ENCODE data around the gene PA2G4. TPM values are rescaled to one million over a fixed set of nuclear protein-coding genes. Genes with fewer than 3 reads are reported as not detected.

Gene PA2G4
- 136 and 194 TPM in 2 replicates for total RNA-seq

GRCh38 chr12:56104109-56104814 lies at the start of gene PA2G4:
Gene PA2G4 (plus strand): TSS chr12:56104559. CDS start chr12:56104738, 179 bp downstream.

GRCh38 chr12:56079723-56080555 lies 24.4 kb upstream of the PA2G4 start, which contains the start of gene ERBB3:
Gene ERBB3 (plus strand): TSS chr12:56080165. CDS start chr12:56080301, 136 bp downstream.

GRCh38 chr12:56116267-56117081 lies 12.1 kb downstream of the PA2G4 start, which contains the start of gene RPL41:
Gene RPL41 (plus strand): TSS chr12:56116633.

GRCh38 chr12:56117778-56118687 lies 13.7 kb downstream of the PA2G4 start, which contains the start of gene ZC3H10:
Gene ZC3H10 (plus strand): TSS chr12:56118266. CDS start chr12:56120563, 2,297 bp downstream.

GRCh38 chr12:56127888-56128669 lies 23.7 kb downstream of the PA2G4 start, which contains the start of gene ESYT1:
Gene ESYT1 (plus strand): TSS chr12:56128267. CDS start chr12:56128320, 53 bp downstream.

GRCh38 chr12:56152132-56152755 lies 47.9 kb downstream of the PA2G4 start, which contains the start of gene MYL6B:
Gene MYL6B (plus strand): TSS chr12:56152587. CDS start chr12:56153919, 1,332 bp downstream.

GRCh38 chr12:56158029-56158925 lies 53.9 kb downstream of the PA2G4 start, which contains the start of gene MYL6:
Gene MYL6 (plus strand): TSS chr12:56158359. CDS start chr12:56158402, 43 bp downstream.

Other genes with a start within 250 kb of the PA2G4 start
- gene PYM1, start 176.7 kb upstream of the PA2G4 start, total RNA-seq: 27.9 and 33.9 TPM in 2 replicates
- gene DGKA, start 173.4 kb upstream of the PA2G4 start, total RNA-seq: 32.4 and 42.4 TPM in 2 replicates
- 0.72 and 0.88 TPM in 2 replicates for gene PMEL, start 138.5 kb upstream of the PA2G4 start, total RNA-seq
- gene CDK2, start 137.7 kb upstream of the PA2G4 start, total RNA-seq: 7.2 and 73.4 TPM in 2 replicates
- 77.3 and 104 TPM in 2 replicates for gene RAB5B, start 130.5 kb upstream of the PA2G4 start, total RNA-seq
- 5.9 and 17.3 TPM in 2 replicates for gene SUOX, start 107.3 kb upstream of the PA2G4 start, total RNA-seq
- 2.8 and 4.9 TPM in 2 replicates for gene IKZF4, start 83.5 kb upstream of the PA2G4 start, total RNA-seq
- gene RPS26, start 62.6 kb upstream of the PA2G4 start, total RNA-seq: 329 and 597 TPM in 2 replicates
- gene ERBB3, start 24.4 kb upstream of the PA2G4 start, total RNA-seq: under 0.01 and 0.22 TPM in 2 replicates
- gene RPL41, start 12.1 kb downstream of the PA2G4 start, total RNA-seq: 918 and 4,761 TPM in 2 replicates
- 5.0 and 7.4 TPM in 2 replicates for gene ZC3H10, start 13.7 kb downstream of the PA2G4 start, total RNA-seq
- 334 and 363 TPM in 2 replicates for gene ESYT1, start 23.7 kb downstream of the PA2G4 start, total RNA-seq
- gene MYL6B, start 48.0 kb downstream of the PA2G4 start, total RNA-seq: 39.5 and 81.2 TPM in 2 replicates
- 1,095 and 1,312 TPM in 2 replicates for gene MYL6, start 53.8 kb downstream of the PA2G4 start, total RNA-seq
- gene SMARCC2, start 84.9 kb downstream of the PA2G4 start, total RNA-seq: 45.4 and 50.1 TPM in 2 replicates
- gene RNF41, start 117.4 kb downstream of the PA2G4 start, total RNA-seq: 104 and 236 TPM in 2 replicates
- gene NABP2, start 119.8 kb downstream of the PA2G4 start, total RNA-seq: 26.3 and 42.1 TPM in 2 replicates
- not detected in 2 replicates for gene SLC39A5, start 125.5 kb downstream of the PA2G4 start, total RNA-seq
- gene ANKRD52, start 153.8 kb downstream of the PA2G4 start, total RNA-seq: 21.2 and 39.4 TPM in 2 replicates
- gene COQ10A, start 162.4 kb downstream of the PA2G4 start, total RNA-seq: 10.3 and 14.9 TPM in 2 replicates
- 83.4 and 160 TPM in 2 replicates for gene CS, start 195.8 kb downstream of the PA2G4 start, total RNA-seq
- 84.8 and 105 TPM in 2 replicates for gene CNPY2, start 211.4 kb downstream of the PA2G4 start, total RNA-seq
- gene PAN2, start 229.4 kb downstream of the PA2G4 start, total RNA-seq: 13.6 and 20.6 TPM in 2 replicates
- not detected in 2 replicates for gene IL23A, start 234.3 kb downstream of the PA2G4 start, total RNA-seq

Data from placental pericyte (primary cell).